ENCODE measurements around the gene KRTAP10-10.
"Not testable (repeated sequence)": the region's sequence is repeated elsewhere in the genome, so short reads cannot be mapped to it uniquely, and the experiment has no call there.

Gene KRTAP10-10

DNA sequence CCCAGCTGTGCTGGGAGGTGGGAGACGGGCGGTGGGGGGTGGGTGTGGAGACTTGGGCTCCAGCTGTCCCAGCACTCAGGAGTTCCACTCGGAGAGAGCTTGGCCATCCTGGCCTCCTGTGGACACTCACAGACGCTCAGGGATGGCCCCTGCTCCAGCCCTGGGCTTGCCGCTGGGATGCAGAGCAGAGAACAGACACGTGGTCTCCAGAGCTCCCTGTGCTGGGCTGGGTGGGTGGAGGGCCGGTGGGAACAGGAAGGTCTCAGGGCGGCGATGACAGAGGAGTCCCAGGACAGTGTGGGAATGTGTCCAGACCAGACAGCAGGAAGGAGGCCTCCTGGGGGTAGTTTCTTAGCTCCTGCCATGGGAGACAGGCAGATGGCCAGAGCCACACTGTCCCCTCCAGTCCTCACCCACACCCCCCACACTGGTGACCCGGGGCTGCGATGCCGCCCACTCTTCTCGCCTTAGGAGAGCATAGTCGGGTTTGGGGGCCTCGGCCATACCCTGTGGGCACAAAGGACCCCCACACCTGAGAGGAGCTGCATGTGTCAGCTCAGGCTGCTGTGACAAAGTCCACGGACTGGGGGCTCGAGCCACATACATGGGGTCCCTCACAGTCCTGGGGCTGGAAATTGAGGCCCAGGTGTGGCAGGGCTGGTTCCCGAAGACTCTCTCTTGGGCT is 8.3 kb upstream of the KRTAP10-10 start:
- H3K4me3 ChIP-seq (ENCODE audit: low read length) = no peak overlapping the region
- no peak for TF ChIP-seq ZNF274 (IDR thresholded peaks at IDR 0.05; ENCODE audit: low read depth, low read length)

- H3K4me3 ChIP-seq (ENCODE audit: low read length) = no peak overlapping the region
- TF ChIP-seq ZNF274 (IDR thresholded peaks at IDR 0.05; ENCODE audit: low read depth, low read length) = no peak
Observed at GRCh38 chr21:44630440-44630839, 6.7 kb upstream of the KRTAP10-10 start.

DNA sequence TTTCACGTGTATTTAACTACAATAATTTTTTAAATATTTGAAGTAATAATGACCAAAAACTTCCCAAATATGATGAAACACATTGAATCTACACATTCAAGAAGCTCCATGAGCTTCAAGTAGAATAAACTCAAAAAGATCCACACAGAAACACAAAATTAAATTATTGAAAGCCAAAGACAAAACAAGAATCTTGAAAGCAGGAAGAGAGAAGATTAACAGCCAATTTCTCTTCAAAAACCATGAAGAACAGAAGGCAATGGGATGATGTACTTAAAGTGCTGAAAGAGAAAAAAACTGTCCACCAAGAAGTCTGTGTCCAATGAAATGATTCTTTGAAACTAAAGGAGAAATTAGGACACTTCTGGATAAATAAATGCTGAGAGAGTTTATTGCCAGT is 5.1 kb upstream of the KRTAP10-10 start:
- no peak for TF ChIP-seq ZNF274 (IDR thresholded peaks at IDR 0.05; ENCODE audit: low read depth, low read length)
- no peak overlapping the region for H3K4me3 ChIP-seq (ENCODE audit: low read length)

DNA sequence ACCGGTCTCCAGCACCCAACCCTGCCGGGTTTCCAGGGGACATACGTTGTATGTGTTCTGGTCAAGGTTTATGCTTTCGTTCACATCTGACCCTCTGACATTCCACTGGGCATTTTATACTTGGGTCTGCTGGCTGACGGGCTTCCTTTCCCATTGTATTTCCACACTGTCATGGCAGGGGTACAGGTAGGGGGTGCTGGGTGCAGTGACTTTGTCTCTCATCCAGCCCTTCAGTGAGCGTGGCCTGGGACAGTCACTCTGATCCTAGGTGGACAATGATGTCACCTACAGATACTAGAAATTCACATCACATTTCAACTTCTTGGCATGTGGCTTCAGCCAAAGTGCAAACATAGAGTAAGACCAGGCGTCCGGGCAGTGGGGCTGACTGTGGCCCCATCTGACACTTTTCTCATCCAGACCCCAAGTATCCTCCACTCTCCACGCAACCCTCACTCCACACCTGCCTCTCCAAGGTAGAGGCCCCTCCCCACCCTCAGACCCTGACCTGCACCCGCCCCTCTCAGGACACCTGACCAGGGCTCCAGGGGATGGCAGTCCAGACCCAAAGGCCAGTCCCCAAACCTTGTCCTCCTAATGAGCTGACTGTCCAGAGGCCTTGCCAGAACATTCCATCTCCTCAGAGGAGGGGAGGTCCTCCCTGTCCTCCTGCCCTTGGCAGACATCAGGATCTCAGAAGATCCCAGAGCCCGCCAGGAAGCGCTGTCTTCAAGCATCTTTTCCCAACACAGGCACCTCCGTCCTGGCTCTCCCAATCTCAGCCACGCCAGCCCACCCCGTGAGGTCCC is 743 bp upstream of the KRTAP10-10 start:
- TF ChIP-seq ZNF274 (IDR thresholded peaks at IDR 0.05; ENCODE audit: low read depth, low read length) = no peak
- H3K4me3 ChIP-seq (ENCODE audit: low read length) = no peak overlapping the region

- H3K4me3 ChIP-seq (ENCODE audit: low read length) = not testable (repeated sequence)
Observed at GRCh38 chr21:44637851-44638348, 744 bp downstream of the KRTAP10-10 start.

DNA sequence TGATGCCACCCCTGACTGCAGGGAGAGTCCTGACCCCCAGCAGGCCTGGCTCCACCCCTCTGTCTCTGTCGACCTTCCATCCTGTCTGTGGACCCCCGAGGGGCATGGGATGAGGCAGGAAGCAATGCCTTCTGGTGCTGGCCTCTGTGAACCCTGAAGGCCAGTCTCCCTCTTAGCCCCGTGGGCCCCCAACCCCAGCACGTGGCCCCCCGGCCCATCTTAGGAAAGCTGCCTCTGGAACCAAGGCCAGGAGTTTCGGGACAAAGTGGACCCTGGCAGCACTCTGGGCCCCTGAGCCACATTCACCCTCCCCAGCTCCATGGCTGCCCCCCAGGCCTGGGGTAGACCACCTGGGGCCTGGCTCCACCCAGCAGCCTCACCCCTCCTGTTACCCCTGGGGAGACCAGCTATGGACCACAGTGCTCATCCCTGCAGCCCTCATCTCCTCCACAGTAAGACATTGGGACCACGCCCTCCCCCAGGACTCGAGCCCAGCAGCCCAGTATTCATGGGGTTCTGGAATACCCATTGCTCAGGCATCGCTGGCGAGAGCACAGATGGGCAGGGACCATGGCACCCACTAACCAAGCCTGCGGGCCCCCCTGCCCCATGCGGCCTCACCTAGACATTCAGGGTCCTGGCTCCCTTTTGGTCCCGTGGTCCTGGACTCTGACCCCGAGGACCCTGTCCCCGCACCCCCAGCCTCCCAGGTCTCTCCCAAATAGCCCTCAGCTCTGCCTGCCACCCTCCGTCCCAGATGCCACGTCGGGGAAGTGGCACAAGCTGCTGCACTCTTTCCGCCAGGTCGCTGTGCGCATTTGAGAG is 1.6 kb downstream of the KRTAP10-10 start:
- not testable (repeated sequence) for H3K4me3 ChIP-seq (ENCODE audit: low read length)

- no peak for TF ChIP-seq ZNF274 (IDR thresholded peaks at IDR 0.05; ENCODE audit: low read depth, low read length)
- H3K4me3 ChIP-seq (ENCODE audit: low read length) = no peak overlapping the region
Observed at GRCh38 chr21:44639331-44639655, 2.1 kb downstream of the KRTAP10-10 start.

DNA sequence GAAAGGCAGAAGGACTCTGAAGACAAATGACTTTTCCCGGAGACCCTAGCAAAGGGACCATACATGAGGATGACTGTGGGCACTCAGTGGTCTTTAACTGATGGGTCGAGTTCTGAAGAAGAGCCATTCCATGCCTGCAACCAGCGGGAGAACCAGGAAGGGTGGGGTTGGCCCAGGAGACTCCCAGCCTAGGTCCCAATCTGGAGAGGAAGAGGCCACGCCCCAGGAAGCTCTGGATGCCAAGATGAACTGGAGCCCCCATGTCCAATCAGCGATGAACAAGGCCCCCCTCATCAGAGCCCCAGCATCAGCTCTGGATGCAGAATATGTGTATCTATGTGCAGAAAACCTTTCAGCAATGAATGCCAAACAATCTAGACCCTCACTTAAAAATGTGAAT is 3.6 kb downstream of the KRTAP10-10 start:
- no peak for TF ChIP-seq ZNF274 (IDR thresholded peaks at IDR 0.05; ENCODE audit: low read depth, low read length)
- no peak overlapping the region for H3K4me3 ChIP-seq (ENCODE audit: low read length)

GRCh38 chr21:44643741-44644310 is 6.7 kb downstream of the KRTAP10-10 start:
- TF ChIP-seq ZNF274 (IDR thresholded peaks at IDR 0.05; ENCODE audit: low read depth, low read length) = no peak
- H3K4me3 ChIP-seq (ENCODE audit: low read length) = no peak overlapping the region

GRCh38 chr21:44644878-44645277 is 7.7 kb downstream of the KRTAP10-10 start:
- TF ChIP-seq ZNF274 (IDR thresholded peaks at IDR 0.05; ENCODE audit: low read depth, low read length) = no peak
- H3K4me3 ChIP-seq (ENCODE audit: low read length) = no peak overlapping the region

DNA sequence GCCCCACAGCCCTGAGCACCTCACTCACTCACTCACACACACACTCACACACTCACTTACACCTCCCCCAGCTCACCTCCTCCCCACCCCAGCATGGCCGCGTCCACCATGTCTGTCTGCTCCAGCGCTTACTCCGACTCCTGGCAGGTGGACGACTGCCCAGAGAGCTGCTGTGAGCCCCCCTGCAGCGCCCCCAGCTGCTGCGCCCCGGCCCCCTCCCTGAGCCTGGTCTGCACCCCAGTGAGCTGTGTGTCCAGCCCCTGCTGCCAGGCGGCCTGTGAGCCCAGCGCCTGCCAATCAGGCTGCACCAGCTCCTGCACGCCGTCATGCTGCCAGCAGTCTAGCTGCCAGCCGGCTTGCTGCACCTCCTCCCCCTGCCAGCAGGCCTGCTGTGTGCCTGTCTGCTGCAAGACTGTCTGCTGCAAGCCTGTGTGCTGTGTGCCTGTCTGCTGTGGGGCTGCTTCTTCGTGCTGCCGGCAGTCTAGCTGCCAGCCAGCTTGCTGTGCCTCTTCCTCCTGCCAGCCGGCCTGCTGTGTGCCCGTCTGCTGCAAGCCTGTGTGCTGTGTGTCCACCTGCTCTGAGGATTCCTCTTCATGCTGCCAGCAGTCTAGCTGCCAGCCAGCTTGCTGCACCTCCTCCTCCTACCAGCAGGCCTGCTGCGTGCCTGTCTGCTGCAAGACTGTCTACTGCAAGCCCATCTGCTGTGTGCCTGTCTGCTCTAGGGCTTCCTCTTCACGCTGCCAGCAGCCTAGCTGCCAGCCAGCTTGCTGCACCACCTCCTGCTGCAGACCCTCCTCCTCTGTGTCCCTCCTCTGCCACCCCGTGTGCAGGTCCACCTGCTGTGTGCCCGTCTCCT is 9.4 kb downstream of the KRTAP10-10 start, which contains the start of gene KRTAP10-11:
Gene KRTAP10-11 (plus strand): TSS at position 49 of the 856 bp plus-strand sequence. CDS start 45 bp downstream, at position 94.
- not testable (repeated sequence) for H3K4me3 ChIP-seq (ENCODE audit: low read length)

- no peak overlapping the region for H3K4me3 ChIP-seq (ENCODE audit: low read length)
- no peak for TF ChIP-seq ZNF274 (IDR thresholded peaks at IDR 0.05; ENCODE audit: low read depth, low read length)
Observed at GRCh38 chr21:44647222-44647552, 10.0 kb downstream of the KRTAP10-10 start.

DNA sequence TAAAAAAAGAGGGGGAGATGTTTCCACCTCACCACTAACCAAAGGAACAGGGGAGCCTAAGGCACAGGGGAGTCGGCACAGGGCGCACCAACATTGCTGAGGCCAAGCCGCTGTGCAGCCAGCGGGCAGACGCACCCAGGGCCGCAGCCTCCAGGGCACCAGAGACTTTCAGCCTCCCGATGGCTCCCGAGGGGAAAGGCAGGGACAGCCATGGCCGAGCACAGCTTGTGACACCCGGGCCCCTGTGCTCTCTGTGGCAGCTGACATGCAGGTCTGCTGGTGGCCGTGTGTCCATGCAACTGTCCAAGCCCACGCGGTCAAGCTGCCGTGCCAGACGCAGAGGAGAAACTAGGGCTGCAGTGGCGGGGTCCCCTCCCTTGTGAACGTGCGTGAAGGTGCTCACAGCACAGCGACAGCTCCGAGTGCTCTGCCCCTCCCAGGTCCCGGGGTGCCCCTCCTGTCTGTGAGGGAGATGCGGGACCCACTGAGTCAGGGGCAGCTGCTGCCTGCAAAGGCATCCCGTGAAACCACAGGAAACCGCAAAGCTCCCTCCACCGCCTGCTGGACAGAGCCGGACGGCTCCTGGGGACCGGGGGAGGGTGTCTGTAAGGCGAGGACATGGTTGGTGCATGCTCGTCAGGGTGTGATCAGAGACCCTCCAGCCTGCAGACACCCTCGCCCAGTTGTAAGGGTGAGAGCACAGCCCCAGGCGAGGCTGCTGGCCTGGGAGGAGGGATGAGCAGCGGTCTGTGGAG is 11.6 kb downstream of the KRTAP10-10 start:
- H3K4me3 ChIP-seq (ENCODE audit: low read length) = no peak overlapping the region
- TF ChIP-seq ZNF274 (IDR thresholded peaks at IDR 0.05; ENCODE audit: low read depth, low read length) = no peak
